ENCODE data around the gene TMEM255B. TPM values are rescaled to one million over a fixed set of nuclear protein-coding genes. Genes with fewer than 3 reads are reported as not detected.
A peak's percentile ranks its signal among the peaks of the same experiment; 100 is the strongest.
"Not testable (repeated sequence)": the region's sequence is repeated elsewhere in the genome, so short reads cannot be mapped to it uniquely, and the experiment has no call there.

The TMEM255B gene
- total RNA-seq, 1 experiment from 2014 or later, result 26.3 TPM

DNA sequence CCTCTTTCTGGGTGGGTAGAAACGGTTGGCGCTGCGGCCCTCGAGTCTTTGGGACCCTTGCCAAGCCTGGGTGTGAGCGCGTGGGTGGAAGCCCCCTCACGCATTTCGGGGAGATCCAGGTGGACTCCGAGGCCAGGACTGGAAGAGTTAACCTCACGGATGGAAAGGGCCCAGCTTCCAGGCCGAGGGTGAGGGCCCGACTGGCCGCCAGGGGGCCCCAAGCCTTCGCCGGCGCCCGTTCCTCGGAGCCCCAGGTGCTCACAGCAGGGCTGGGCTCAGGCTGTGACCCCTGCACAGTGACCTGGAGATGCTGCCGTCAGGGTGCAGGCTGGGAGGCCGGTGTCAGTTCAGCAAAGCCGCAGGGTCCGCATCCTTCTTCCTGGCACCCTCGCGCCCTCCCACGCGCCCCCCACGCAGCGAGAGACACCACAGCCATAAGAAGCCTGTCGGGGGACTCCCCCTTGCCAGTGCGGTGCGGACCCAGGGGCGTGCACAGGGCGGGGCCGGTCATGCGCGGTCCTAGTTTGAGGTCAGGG is 34.2 kb upstream of the TMEM255B start:
- peak overlapping the region; percentile 31; the same call in 1 of the 2 replicates for H3K27ac ChIP-seq (ENCODE audit: low read length)
- H3K4me1 ChIP-seq (ENCODE audit: control insufficient read depth, insufficient read depth, low read length), result no peaks in the 10 kb centered on the region
- POLR2A ChIA-PET, result no interaction called here
- BruUV-seq (replicated peaks), result no TSS peak
- peak; percentile 97 for ATAC-seq
- CTCF ChIA-PET, result no interaction called here
- no peaks in the 10 kb centered on the region for H3K27me3 ChIP-seq (ENCODE audit: control insufficient read depth, insufficient read depth, low read length)
- H3K36me3 ChIP-seq (ENCODE audit: control insufficient read depth, insufficient read depth, low read length), result no peaks in the 10 kb centered on the region
- intact Hi-C loops (cut with micrococcal nuclease; ENCODE audit: unreplicated experiment) (no loop called here), in situ Hi-C loops (cut with HindIII; ENCODE audit: low pct_unique_long_range_greater_than_20kb, low sequenced_read_pairs) (no loop called here)
- DNase-seq (ENCODE audit: low read depth, low spot score), result peak; percentile 38
- H3K4me3 ChIP-seq (ENCODE audit: low read depth in 2 of 2, low read length in 2 of 2), result peak overlapping the region; percentile 46 to 51
- no peak for TF ChIP-seq TCF7L2 (IDR thresholded peaks at IDR 0.05; ENCODE audit: low read depth, low read length)
- TF ChIP-seq, protein P1, sequence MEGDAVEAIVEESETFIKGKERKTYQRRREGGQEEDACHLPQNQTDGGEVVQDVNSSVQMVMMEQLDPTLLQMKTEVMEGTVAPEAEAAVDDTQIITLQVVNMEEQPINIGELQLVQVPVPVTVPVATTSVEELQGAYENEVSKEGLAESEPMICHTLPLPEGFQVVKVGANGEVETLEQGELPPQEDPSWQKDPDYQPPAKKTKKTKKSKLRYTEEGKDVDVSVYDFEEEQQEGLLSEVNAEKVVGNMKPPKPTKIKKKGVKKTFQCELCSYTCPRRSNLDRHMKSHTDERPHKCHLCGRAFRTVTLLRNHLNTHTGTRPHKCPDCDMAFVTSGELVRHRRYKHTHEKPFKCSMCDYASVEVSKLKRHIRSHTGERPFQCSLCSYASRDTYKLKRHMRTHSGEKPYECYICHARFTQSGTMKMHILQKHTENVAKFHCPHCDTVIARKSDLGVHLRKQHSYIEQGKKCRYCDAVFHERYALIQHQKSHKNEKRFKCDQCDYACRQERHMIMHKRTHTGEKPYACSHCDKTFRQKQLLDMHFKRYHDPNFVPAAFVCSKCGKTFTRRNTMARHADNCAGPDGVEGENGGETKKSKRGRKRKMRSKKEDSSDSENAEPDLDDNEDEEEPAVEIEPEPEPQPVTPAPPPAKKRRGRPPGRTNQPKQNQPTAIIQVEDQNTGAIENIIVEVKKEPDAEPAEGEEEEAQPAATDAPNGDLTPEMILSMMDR (IDR thresholded peaks at IDR 0.05), result peak; percentile 80
- no peaks in the 10 kb centered on the region for H3K9me3 ChIP-seq (ENCODE audit: control insufficient read depth, insufficient read depth, low read depth, low read length)

DNA sequence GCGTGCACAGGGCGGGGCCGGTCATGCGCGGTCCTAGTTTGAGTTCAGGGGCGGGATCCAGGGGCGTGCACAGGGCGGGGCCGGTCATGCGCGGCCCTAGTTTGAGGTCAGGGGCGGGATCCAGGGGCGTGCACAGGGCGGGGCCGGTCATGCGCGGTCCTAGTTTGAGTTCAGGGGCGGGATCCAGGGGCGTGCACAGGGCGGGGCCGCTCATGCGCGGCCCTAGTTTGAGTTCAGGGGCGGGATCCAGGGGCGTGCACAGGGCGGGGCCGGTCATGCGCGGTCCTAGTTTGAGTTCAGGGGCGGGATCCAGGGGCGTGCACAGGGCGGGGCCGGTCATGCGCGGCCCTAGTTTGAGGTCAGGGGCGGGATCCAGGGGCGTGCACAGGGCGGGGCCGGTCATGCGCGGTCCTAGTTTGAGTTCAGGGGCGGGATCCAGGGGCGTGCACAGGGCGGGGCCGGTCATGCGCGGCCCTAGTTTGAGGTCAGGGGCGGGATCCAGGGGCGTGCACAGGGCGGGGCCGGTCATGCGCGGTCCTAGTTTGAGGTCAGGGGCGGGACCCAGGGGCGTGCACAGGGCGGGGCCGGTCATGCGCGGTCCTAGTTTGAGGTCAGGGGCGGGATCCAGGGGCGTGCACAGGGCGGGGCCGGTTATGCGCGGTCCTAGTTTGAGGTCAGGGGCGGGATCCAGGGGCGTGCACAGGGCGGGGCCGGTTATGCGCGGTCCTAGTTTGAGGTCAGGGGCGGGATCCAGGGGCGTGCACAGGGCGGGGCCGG is 33.5 kb upstream of the TMEM255B start:
- H3K27ac ChIP-seq (ENCODE audit: low read length); ATAC-seq; POLR2A ChIA-PET; DNase-seq (ENCODE audit: low read depth, low spot score); CTCF ChIA-PET; H3K36me3 ChIP-seq (ENCODE audit: control insufficient read depth, insufficient read depth, low read length); H3K4me1 ChIP-seq (ENCODE audit: control insufficient read depth, insufficient read depth, low read length); BruUV-seq (replicated peaks); in situ Hi-C loops (cut with HindIII; ENCODE audit: low pct_unique_long_range_greater_than_20kb, low sequenced_read_pairs); H3K9me3 ChIP-seq (ENCODE audit: control insufficient read depth, insufficient read depth, low read depth, low read length); H3K27me3 ChIP-seq (ENCODE audit: control insufficient read depth, insufficient read depth, low read length); intact Hi-C loops (cut with micrococcal nuclease; ENCODE audit: unreplicated experiment): not testable (repeated sequence)
- peak overlapping the region in 1 of 2 experiments; percentile 46; a peak in 1 of 4 replicates for H3K4me3 ChIP-seq (ENCODE audit: low read depth in 2 of 2, low read length in 2 of 2)

DNA sequence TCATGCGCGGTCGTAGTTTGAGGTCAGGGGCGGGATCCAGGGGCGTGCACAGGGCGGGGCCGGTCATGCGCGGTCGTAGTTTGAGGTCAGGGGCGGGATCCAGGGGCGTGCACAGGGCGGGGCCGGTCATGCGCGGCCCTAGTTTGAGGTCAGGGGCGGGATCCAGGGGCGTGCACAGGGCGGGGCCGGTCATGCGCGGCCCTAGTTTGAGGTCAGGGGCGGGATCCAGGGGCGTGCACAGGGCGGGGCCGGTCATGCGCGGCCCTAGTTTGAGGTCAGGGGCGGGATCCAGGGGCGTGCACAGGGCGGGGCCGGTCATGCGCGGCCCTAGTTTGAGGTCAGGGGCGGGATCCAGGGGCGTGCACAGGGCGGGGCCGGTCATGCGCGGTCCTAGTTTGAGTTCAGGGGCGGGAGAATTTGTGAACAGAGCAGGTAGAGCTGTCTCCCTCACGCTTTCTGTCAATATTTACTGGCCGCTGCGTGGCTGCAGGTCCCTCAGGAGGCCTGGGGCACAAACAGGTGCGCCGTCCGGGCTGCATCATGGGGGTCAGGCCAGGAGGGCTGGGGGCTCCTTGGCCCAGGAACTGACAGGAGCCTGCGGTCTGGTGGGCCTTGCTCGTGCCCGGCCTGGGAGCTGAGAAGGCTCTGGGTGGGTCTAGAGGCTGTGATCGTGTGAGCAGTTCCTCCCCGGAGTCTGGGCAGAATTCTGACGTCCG is 32.8 kb upstream of the TMEM255B start:
- CTCF ChIA-PET, result not testable (repeated sequence)
- 0 out of 2 replicates have a peak, but pooled peaks have one; percentile 44 for ATAC-seq

DNA sequence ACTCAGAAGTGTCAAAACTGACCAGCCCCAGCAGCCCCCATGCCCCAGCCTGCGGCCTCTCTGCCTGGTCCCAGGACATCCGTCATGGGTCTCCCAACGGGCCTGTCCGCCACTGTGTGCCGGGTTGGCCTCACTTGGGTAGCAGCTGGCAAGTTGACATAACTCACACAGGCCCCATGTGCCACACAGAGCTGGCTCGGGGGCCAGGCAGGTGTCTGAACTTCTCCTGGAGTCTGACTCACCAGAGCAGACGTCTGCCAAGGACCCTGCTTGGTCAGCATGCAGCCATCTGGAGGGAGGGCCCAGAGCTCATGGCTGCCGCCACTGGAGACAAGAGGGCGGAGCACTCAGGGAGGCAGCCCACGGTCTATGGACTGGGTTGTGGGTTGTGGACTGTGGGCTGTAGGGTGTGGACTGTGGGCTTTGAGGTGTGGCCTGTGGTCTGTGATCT is 32.0 kb upstream of the TMEM255B start:
- ChIA-PET CTCF (no interaction called here), POLR2A (no interaction called here)
- Histone ChIP-seq H3K27me3 (ENCODE audit: control insufficient read depth, insufficient read depth, low read length) (no peaks in the 10 kb centered on the region), H3K36me3 (ENCODE audit: control insufficient read depth, insufficient read depth, low read length) (no peaks in the 10 kb centered on the region), H3K4me1 (ENCODE audit: control insufficient read depth, insufficient read depth, low read length) (no peaks in the 10 kb centered on the region), H3K27ac (ENCODE audit: low read length) (no peak overlapping the region), H3K9me3 (ENCODE audit: control insufficient read depth, insufficient read depth, low read depth, low read length) (no peaks in the 10 kb centered on the region), H3K4me3 (ENCODE audit: low read depth in 2 of 2, low read length in 2 of 2) (peak overlapping the region; percentile 41 to 53)
- no TSS peak for BruUV-seq (replicated peaks)
- in situ Hi-C loops (cut with HindIII; ENCODE audit: low pct_unique_long_range_greater_than_20kb, low sequenced_read_pairs) (no loop called here), intact Hi-C loops (cut with micrococcal nuclease; ENCODE audit: unreplicated experiment) (no loop called here)
- DNase-seq (ENCODE audit: low read depth, low spot score) (no peak), ATAC-seq (no peak)
- TF ChIP-seq TCF7L2 (IDR thresholded peaks at IDR 0.05; ENCODE audit: low read depth, low read length) (no peak), SIN3A (IDR thresholded peaks at IDR 0.05; ENCODE audit: borderline replicate concordance, insufficient read depth, low read depth, low read length) (no peak), POLR2AphosphoS5 (IDR thresholded peaks at IDR 0.05; ENCODE audit: low read depth, low read length) (no peak)
- TF ChIP-seq, protein P1 (IDR thresholded peaks at IDR 0.05), result no peak
- TF ChIP-seq, protein P2, sequence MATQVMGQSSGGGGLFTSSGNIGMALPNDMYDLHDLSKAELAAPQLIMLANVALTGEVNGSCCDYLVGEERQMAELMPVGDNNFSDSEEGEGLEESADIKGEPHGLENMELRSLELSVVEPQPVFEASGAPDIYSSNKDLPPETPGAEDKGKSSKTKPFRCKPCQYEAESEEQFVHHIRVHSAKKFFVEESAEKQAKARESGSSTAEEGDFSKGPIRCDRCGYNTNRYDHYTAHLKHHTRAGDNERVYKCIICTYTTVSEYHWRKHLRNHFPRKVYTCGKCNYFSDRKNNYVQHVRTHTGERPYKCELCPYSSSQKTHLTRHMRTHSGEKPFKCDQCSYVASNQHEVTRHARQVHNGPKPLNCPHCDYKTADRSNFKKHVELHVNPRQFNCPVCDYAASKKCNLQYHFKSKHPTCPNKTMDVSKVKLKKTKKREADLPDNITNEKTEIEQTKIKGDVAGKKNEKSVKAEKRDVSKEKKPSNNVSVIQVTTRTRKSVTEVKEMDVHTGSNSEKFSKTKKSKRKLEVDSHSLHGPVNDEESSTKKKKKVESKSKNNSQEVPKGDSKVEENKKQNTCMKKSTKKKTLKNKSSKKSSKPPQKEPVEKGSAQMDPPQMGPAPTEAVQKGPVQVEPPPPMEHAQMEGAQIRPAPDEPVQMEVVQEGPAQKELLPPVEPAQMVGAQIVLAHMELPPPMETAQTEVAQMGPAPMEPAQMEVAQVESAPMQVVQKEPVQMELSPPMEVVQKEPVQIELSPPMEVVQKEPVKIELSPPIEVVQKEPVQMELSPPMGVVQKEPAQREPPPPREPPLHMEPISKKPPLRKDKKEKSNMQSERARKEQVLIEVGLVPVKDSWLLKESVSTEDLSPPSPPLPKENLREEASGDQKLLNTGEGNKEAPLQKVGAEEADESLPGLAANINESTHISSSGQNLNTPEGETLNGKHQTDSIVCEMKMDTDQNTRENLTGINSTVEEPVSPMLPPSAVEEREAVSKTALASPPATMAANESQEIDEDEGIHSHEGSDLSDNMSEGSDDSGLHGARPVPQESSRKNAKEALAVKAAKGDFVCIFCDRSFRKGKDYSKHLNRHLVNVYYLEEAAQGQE (IDR thresholded peaks at IDR 0.05; ENCODE audit: insufficient read depth in 1 of 2, low read depth in 2 of 2, low read length in 1 of 2), result no peak

More for the DNA sequence above, 32.8 kb upstream of the TMEM255B start:
- POLR2A ChIA-PET; H3K36me3 ChIP-seq (ENCODE audit: control insufficient read depth, insufficient read depth, low read length); H3K27me3 ChIP-seq (ENCODE audit: control insufficient read depth, insufficient read depth, low read length); H3K27ac ChIP-seq (ENCODE audit: low read length); BruUV-seq (replicated peaks); H3K4me1 ChIP-seq (ENCODE audit: control insufficient read depth, insufficient read depth, low read length); in situ Hi-C loops (cut with HindIII; ENCODE audit: low pct_unique_long_range_greater_than_20kb, low sequenced_read_pairs); DNase-seq (ENCODE audit: low read depth, low spot score); H3K9me3 ChIP-seq (ENCODE audit: control insufficient read depth, insufficient read depth, low read depth, low read length); intact Hi-C loops (cut with micrococcal nuclease; ENCODE audit: unreplicated experiment): not testable (repeated sequence)
- H3K4me3 ChIP-seq (ENCODE audit: low read depth in 2 of 2, low read length in 2 of 2), result peak overlapping the region; percentile 41 to 53

Data from Panc1 (cell line).